Calu3 (cell line): ENCODE measurements around the gene FBXO22. TPM values are rescaled to one million over a fixed set of nuclear protein-coding genes. Genes with fewer than 3 reads are reported as not detected.

Source experiments
- BruUV-seq: library from RNA; stranded (reverse); fragments of 400-500 nt; replicated peaks from 2 replicates; lab custom pipeline; 2021; lab: Mats Ljungman, UMichigan
- CTCF ChIA-PET: fragments of 300-600 bp; sonication (Branson Sonifier 250); formaldehyde crosslinking; loops from one replicate; lab custom pipeline; 2022; ENCODE audit warnings: antibody characterized with exemption; lab: Charles Lee
- DNase-seq: peaks from one replicate; pipeline ENCODE4 v3.0.0; 2022
- H3K27ac Mint-ChIP-seq: one replicate; pipeline ENCODE4 v1.8.0; 2022; ENCODE audit warnings: mixed read lengths; ENCODE audit not compliant: unreplicated experiment
- H3K27me3 Mint-ChIP-seq: one replicate; pipeline ENCODE4 v1.8.0; 2022; ENCODE audit warnings: mixed read lengths; ENCODE audit not compliant: unreplicated experiment
- H3K36me3 Mint-ChIP-seq: one replicate; pipeline ENCODE4 v1.8.0; 2022; ENCODE audit warnings: mild to moderate bottlenecking, moderate library complexity, mixed read lengths; ENCODE audit not compliant: insufficient read depth, unreplicated experiment
- H3K4me1 Mint-ChIP-seq: one replicate; pipeline ENCODE4 v1.8.0; 2022; ENCODE audit warnings: mild to moderate bottlenecking, low read depth, mixed read lengths; ENCODE audit not compliant: unreplicated experiment
- H3K4me3 Mint-ChIP-seq: one replicate; pipeline ENCODE4 v1.8.0; 2022; ENCODE audit warnings: mild to moderate bottlenecking, low read depth, moderate library complexity, mixed read lengths; ENCODE audit not compliant: unreplicated experiment
- H3K9me3 Mint-ChIP-seq: one replicate; pipeline ENCODE4 v1.8.0; 2022; ENCODE audit warnings: low read depth, mixed read lengths; ENCODE audit not compliant: unreplicated experiment
- CTCF ChIP-seq: fragments of 200-600 bp; IDR thresholded peaks from one replicate; pipeline ENCODE4 v1.8.0; 2022; ENCODE audit warnings: antibody characterized with exemption; ENCODE audit not compliant: unreplicated experiment
- intact Hi-C: fragments of 100-400 bp; cut with micrococcal nuclease; formaldehyde crosslinking; loops from one replicate; pipeline ENCODE4 v1.10.0; 2022; ENCODE audit not compliant: unreplicated experiment
- total RNA-seq: library from RNA; stranded (reverse); gene quantifications from 2 replicates; pipeline ENCODE4 v1.2.3, GENCODE V29; 2022

The FBXO22 gene
- total RNA-seq, 1 experiment from 2014 or later, result 49.2 TPM

- H3K27ac Mint-ChIP-seq, result no peak overlapping the region
- intact Hi-C loops, result no loop called here
- no peak for DNase-seq
- BruUV-seq, result no TSS peak
- peaks cover 15% of the 10 kb centered on the region for H3K27me3 Mint-ChIP-seq
- CTCF ChIA-PET, result no interaction called here
- H3K9me3 Mint-ChIP-seq, result no peaks in the 10 kb centered on the region
- no peaks in the 10 kb centered on the region for H3K36me3 Mint-ChIP-seq
- TF ChIP-seq CTCF, result no peak
- H3K4me1 Mint-ChIP-seq, result no peaks in the 10 kb centered on the region
- no peak overlapping the region for H3K4me3 Mint-ChIP-seq
Observed at GRCh38 chr15:75945953-75946352, 42.3 kb downstream of the FBXO22 start.

GRCh38 chr15:75947092-75947491, 43.4 kb downstream of the FBXO22 start:
- Mint-ChIP-seq H3K4me3 (no peak overlapping the region), H3K27me3 (peaks cover 15% of the 10 kb centered on the region), H3K9me3 (no peaks in the 10 kb centered on the region), H3K4me1 (no peaks in the 10 kb centered on the region), H3K36me3 (no peaks in the 10 kb centered on the region), H3K27ac (no peak overlapping the region)
- CTCF ChIA-PET, result no interaction called here
- DNase-seq, result no peak
- BruUV-seq, result no TSS peak
- TF ChIP-seq CTCF, result no peak
- intact Hi-C loops, result no loop called here

GRCh38 chr15:75948761-75949296, 45.2 kb downstream of the FBXO22 start:
- no peak overlapping the region for H3K4me3 Mint-ChIP-seq
- intact Hi-C loops, result no loop called here
- DNase-seq, result no peak
- H3K36me3 Mint-ChIP-seq, result no peaks in the 10 kb centered on the region
- no TSS peak for BruUV-seq
- TF ChIP-seq CTCF, result no peak
- H3K27me3 Mint-ChIP-seq, result peaks cover 15% of the 10 kb centered on the region
- no peak overlapping the region for H3K27ac Mint-ChIP-seq
- H3K9me3 Mint-ChIP-seq, result no peaks in the 10 kb centered on the region
- no peaks in the 10 kb centered on the region for H3K4me1 Mint-ChIP-seq
- CTCF ChIA-PET, result no interaction called here

GRCh38 chr15:75952525-75952924, 48.8 kb downstream of the FBXO22 start:
- intact Hi-C loops, result no loop called here
- CTCF ChIA-PET, result no interaction called here
- H3K27ac Mint-ChIP-seq, result no peak overlapping the region
- H3K4me3 Mint-ChIP-seq, result no peak overlapping the region
- no peak for DNase-seq
- no TSS peak for BruUV-seq
- H3K4me1 Mint-ChIP-seq, result no peaks in the 10 kb centered on the region
- H3K27me3 Mint-ChIP-seq, result no peaks in the 10 kb centered on the region
- no peak for TF ChIP-seq CTCF
- no peaks in the 10 kb centered on the region for H3K36me3 Mint-ChIP-seq
- H3K9me3 Mint-ChIP-seq, result no peaks in the 10 kb centered on the region
